ENCODE data around the gene PLIN5. TPM values are rescaled to one million over a fixed set of nuclear protein-coding genes. Genes with fewer than 3 reads are reported as not detected.

PLIN5 gene
- total and polyA plus RNA-seq, 7 donors: 14.5 to 143 (median 96.1) TPM

GRCh38 chr19:4554717-4555116 is 19.7 kb upstream of the PLIN5 start:
- Histone ChIP-seq H3K27ac (no peak overlapping the region), H3K9me3 (no peaks in the 10 kb centered on the region), H3K27me3 (ENCODE audit: insufficient read depth in 3 of 3, low read length in 2 of 3) (no peaks in the 10 kb centered on the region), H3K4me1 (peaks cover 4% of the 10 kb centered on the region), H3K4me3 (no peak overlapping the region), H3K36me3 (ENCODE audit: insufficient read depth in 1 of 2, low read depth in 1 of 2) (no peaks in the 10 kb centered on the region)
- intact Hi-C loops (cut with DNase I): loop anchor here in 1 of 2 donors (5.0 kb wide), 1 partner anchor 83 kb away; the partner anchor contains the start of gene TNFAIP8L1
- ATAC-seq (no peak), DNase-seq (no peak)
- 66 to 71% (median 70%) methylated on average over 7 of the region's 7 CpGs for WGBS, 3 donors
- TF ChIP-seq CTCF (IDR thresholded peaks at IDR 0.05): no peak

GRCh38 chr19:4553775-4554174 is 18.8 kb upstream of the PLIN5 start:
- ATAC-seq (no peak), DNase-seq (no peak)
- intact Hi-C loops (cut with DNase I): no loop called here
- Histone ChIP-seq H3K27me3 (ENCODE audit: insufficient read depth in 3 of 3, low read length in 2 of 3) (no peaks in the 10 kb centered on the region), H3K4me3 (no peak overlapping the region), H3K4me1 (peaks cover 4% of the 10 kb centered on the region), H3K27ac (no peak overlapping the region), H3K9me3 (no peaks in the 10 kb centered on the region), H3K36me3 (ENCODE audit: insufficient read depth in 1 of 2, low read depth in 1 of 2) (peaks cover 0 to 3% of the 10 kb centered on the region in 2 donors)
- TF ChIP-seq CTCF (IDR thresholded peaks at IDR 0.05): no peak
- 55 to 95% (median 79%) methylated on average over 3 of the region's 3 CpGs for WGBS, 3 donors

- Histone ChIP-seq H3K9me3 (no peaks in the 10 kb centered on the region), H3K36me3 (ENCODE audit: insufficient read depth in 1 of 2, low read depth in 1 of 2) (peaks cover 0 to 4% of the 10 kb centered on the region in 2 donors), H3K27me3 (ENCODE audit: insufficient read depth in 3 of 3, low read length in 2 of 3) (no peaks in the 10 kb centered on the region), H3K27ac (no peak overlapping the region), H3K4me1 (peaks cover 1% of the 10 kb centered on the region), H3K4me3 (no peak overlapping the region)
- intact Hi-C loops (cut with DNase I): no loop called here
- ATAC-seq (no peak), DNase-seq (no peak)
- TF ChIP-seq CTCF (IDR thresholded peaks at IDR 0.05): no peak
These were observed 18.2 kb upstream of the PLIN5 start for GRCh38 chr19:4553092-4553695.

GRCh38 chr19:4552525-4552819 is 17.4 kb upstream of the PLIN5 start:
- Histone ChIP-seq H3K4me1 (no peaks in the 10 kb centered on the region), H3K4me3 (no peak overlapping the region), H3K27me3 (ENCODE audit: insufficient read depth in 3 of 3, low read length in 2 of 3) (no peaks in the 10 kb centered on the region), H3K27ac (no peak overlapping the region), H3K9me3 (no peaks in the 10 kb centered on the region), H3K36me3 (ENCODE audit: insufficient read depth in 1 of 2, low read depth in 1 of 2) (peaks cover 0 to 9% of the 10 kb centered on the region in 2 donors)
- no peak for DNase-seq
- intact Hi-C loops (cut with DNase I): no loop called here
- no peak for ATAC-seq
- TF ChIP-seq CTCF (IDR thresholded peaks at IDR 0.05): no peak
- 85 to 88% (median 86%) methylated on average over 18 of the region's 18 CpGs for WGBS, 3 donors

- ATAC-seq: no peak
- Histone ChIP-seq H3K4me3 (no peak overlapping the region), H3K36me3 (ENCODE audit: insufficient read depth in 1 of 2, low read depth in 1 of 2) (peaks cover 0 to 9% of the 10 kb centered on the region in 2 donors), H3K9me3 (no peaks in the 10 kb centered on the region), H3K4me1 (no peaks in the 10 kb centered on the region), H3K27ac (no peak overlapping the region), H3K27me3 (ENCODE audit: insufficient read depth in 3 of 3, low read length in 2 of 3) (no peaks in the 10 kb centered on the region)
- WGBS, 3 donors: 87 to 90% (median 87%) methylated on average over 26 of the region's 26 CpGs
- TF ChIP-seq CTCF (IDR thresholded peaks at IDR 0.05): no peak
- intact Hi-C loops (cut with DNase I): no loop called here
- DNase-seq: no peak
These were observed 15.5 kb upstream of the PLIN5 start for GRCh38 chr19:4550479-4551050.
